HG02938 (cell line): ENCODE measurements around the gene ZNF423.

Source experiments
- ATAC-seq: cut with Tn5 transposase; IDR thresholded peaks from one replicate; pipeline ENCODE4 v1.9.1; 2021; ENCODE audit warnings: mild to moderate bottlenecking, moderate library complexity; ENCODE audit not compliant: unreplicated experiment

Gene ZNF423

DNA sequence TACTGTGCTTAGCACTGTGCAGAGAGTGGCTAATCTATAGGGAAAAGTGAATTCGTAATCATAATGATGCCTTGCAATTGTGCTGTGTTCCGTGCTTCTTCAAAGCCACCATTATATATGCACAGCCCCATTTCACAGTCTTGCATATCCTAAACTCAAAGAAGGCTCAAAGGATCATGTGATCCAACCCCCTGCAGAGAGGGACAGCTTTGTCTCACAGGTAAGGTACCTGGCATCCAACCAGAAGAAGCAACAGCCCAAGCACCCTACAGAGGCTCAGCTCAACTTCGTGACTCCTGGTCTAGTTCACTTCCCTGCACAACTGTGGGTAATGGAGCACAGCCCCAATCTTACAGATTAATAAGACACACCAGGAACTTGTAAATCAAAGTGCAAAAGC, 124.0 kb downstream of the ZNF423 start:
- no peak for ATAC-seq

DNA sequence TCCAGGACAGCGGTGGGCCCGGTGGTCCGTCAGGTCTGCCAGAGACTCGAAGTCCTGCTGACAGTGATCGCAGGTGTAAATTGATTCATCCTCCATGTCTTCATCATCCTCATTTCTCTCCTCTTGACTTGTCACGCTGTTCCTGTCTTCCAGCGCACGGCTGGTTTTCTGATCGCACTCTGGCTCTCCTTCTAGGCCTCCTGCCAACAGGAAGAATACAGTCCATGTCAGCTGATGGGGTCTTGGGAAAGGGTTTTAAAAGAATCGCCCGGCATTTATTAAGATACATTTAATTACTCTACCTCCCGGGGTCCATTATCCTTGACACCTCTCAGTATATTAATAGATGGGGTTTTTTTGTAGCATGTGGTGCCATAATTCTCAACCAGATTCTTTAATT, 125.1 kb downstream of the ZNF423 start:
- no peak for ATAC-seq

GRCh38 chr16:49727611-49728010, 128.3 kb downstream of the ZNF423 start:
- no peak for ATAC-seq

DNA sequence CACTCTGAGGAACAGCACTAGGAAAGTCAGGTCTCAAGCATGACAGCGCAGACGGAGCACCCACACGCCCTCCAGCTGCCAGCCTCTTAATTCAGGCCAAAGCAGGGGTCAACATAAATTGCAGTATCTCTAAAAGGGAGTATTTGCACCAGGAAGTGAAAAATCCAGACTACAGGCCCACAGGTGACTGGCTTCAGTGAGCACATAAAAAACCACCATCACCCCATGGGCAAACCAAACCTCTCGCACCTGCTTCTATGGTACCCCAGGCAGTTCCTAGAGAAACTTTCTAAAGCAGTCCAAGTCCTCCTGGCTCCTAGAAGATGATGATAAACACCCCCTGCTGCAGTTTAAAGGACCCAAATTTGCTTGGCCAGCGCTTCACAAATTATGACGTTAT, 129.8 kb downstream of the ZNF423 start:
- no peak for ATAC-seq

- no peak for ATAC-seq
Observed at GRCh38 chr16:49725651-49726050, 130.3 kb downstream of the ZNF423 start.

- no peak for ATAC-seq
Observed at GRCh38 chr16:49724774-49725173, 131.1 kb downstream of the ZNF423 start.

DNA sequence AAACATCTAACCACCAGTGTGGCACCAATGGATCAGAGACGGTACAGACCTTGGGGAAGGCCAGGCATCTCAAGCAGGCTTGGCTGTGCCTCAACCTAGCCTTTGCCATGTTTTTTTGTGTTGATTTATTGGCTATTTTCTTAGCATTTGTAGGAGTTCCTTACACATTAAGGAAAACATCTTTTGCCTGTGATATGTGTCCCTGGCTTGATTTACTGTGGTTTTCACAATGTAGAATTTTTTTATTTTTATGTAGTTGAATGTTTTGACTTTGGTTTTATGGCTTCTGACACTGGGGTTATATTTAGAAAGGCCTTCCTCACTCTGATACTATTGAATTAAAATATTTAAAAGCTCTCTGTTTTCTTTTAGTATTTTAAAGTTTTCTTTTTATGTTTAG, 132.6 kb downstream of the ZNF423 start:
- no peak for ATAC-seq

GRCh38 chr16:49720225-49720624, 135.7 kb downstream of the ZNF423 start:
- ATAC-seq, result no peak

- ATAC-seq, result no peak
Observed at GRCh38 chr16:49717689-49718088, 138.2 kb downstream of the ZNF423 start.

- ATAC-seq, result no peak
Observed at GRCh38 chr16:49716339-49716934, 139.5 kb downstream of the ZNF423 start.

GRCh38 chr16:49713770-49714169, 142.1 kb downstream of the ZNF423 start:
- ATAC-seq, result no peak

- no peak for ATAC-seq
Observed at GRCh38 chr16:49712542-49712941, 143.4 kb downstream of the ZNF423 start.

DNA sequence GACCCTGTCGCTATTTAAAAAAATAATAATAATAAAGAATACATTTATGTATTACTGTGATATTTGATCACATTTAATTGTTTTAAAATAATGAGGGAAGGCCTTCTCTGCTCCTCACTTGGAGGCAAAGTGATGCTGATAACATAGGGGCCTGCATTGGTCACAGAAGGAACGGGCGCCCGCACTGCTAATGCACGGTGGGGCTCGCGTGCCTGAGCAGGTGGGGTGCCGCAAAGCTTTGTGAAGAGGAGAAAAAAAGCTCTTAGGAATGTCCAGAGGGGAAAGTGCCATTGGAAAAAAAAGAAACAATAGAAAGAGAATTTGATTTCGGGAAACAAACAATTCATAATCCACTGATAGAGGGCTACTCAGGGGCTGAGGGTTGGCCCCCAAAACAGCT, 143.8 kb downstream of the ZNF423 start:
- no peak for ATAC-seq

DNA sequence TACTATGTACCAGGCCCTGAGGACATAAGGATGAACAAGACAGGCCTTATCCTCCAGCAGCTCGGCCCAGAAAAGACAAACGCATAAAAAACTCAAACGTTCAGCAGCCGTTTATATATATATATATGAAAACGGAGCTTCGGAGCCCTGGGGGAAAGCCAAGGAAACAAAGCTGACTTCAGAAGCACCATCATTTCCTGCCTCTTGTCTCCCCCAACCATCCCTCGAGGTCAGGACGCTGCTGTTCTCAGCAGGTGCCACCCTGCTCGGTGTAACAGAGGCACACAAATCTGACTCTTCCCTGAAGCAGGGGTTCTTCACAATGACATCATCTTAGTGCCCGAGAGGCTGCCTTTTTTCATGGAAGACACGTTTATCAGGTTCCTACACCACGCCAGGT, 146.9 kb downstream of the ZNF423 start:
- no peak for ATAC-seq

DNA sequence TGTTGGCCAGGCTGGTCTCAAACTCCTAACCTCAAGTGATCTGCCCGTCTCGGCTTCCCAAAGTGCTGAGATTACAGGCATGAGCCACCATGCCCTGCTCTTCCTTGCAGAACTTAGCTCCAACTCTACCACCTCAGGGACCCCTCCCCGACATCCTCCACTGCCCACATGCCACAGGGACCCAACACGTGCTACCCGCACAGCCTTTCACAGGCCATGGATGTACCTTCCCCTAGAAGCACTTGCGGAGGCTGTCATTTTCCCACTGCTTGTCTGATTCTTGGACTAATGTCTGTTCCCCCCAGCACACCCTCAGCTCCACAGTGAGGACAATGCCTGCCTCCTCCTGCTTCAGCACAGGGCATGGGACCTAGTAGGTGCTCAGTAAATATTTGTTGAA, 147.4 kb downstream of the ZNF423 start:
- ATAC-seq, result no peak

GRCh38 chr16:49706620-49707355, 149.1 kb downstream of the ZNF423 start:
- no peak for ATAC-seq

DNA sequence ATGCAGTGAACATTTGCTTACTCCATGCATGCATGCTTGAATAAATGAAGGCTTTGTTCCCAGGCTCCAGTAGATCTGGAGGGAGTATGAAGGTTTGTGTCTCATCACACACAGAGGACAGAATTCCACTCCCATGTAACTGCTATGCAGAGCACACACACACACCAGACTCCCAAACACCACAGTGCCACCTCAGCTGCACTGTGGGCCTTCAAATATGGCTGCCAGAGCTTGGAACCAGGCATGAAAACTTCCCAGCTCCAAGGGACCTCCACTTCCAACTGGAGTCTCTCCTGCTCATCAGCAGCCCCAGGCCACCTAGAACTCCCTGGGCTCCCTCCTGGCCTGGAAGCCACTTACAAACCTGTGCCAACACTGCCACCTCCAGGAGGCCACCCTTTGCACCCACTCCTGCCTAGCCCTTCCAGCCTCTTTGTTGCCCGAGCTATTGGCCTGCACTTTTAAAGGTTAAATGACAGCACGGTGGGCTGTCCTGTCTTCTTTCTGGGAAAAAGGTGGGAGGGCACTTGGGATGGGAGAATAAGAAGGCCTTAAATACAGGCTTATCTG, 151.2 kb downstream of the ZNF423 start:
- ATAC-seq, result no peak

- ATAC-seq, result no peak
Observed at GRCh38 chr16:49703483-49703882, 152.4 kb downstream of the ZNF423 start.

DNA sequence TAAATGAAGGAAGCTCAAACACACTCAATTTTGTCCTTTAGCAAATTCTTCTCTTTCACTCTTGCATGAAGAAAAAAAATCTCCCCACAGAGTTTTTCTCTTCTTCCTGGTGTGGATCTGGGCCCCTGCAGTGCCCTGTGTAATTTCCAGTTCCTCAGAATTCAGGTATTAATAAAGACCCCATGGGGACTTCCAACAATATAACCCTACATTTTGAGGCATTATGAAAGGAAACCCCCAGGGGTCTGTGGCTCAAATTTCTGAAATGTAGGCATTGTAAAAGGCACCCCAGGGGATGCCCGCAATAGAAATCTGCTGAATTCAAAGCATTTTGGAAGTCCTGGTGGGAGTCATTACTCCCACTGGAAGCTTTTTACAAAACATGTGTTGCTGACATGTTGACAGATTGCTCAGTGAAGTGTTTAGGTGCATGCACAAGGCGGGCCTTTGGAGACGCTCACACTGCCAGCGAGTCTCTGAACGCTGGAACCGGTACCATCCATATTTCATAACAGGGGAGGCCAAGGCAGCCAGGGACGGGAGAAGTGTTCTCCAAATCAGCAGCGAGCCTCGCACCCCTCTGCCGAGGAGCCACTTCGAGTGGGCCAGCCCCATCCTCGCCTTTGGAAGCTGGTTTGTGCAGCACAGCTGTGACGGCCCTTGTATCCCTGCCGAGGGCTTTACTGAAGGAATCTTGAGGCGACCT, 154.0 kb downstream of the ZNF423 start:
- ATAC-seq, result no peak

GRCh38 chr16:49701065-49701685, 154.7 kb downstream of the ZNF423 start:
- no peak for ATAC-seq
